ENCODE measurements around the gene CCND1.

The CCND1 gene

DNA sequence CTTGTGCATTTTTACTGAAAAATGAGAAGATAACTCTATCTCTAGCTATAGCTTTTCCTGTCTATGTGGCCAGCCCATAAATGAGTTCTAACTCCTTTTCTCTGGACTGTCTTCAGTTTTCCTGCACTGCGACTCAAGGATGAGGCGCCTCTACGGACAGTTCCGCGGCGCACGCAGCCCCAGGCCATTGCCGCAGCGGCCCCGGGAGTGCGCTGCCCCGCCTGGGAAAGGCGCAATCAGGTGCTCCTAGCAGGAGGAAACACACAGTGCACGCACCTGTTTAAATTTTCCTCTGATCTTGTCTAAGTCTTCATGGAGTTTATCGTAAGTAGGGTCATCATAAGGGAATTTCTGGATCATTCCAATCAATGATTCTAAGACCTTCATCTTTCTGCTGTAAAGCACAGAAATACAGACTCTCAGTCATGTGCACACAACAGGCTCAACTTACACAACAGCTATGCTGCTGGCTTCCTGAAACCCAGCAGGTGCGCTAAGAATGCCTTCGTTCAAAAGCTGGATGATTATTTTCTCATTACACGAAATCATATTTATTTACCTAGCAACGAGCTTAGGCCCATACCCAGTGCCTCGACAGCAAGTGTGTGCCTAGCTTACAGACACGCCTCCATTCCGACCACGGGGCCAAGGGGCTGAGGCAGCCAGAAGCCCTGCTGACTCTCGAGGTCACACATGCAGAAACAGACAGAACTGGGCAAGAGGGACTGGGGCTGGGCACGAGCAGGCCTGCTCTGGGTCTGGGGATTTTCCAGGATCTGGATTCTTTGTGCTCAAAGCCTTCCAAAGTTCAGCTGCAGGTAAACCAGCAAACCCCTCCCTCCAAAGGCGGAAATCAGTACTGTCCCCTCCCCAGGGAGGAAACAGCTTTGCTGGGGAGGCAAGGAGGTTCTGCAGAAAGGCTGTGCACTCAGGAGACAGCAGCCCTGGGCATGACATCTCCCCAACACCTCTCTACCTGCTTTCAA lies 27.0 kb downstream of the CCND1 start:
- no peak for DNase-seq
- no peaks in the 10 kb centered on the region for H3K27me3 ChIP-seq
- TF ChIP-seq, protein P1, sequence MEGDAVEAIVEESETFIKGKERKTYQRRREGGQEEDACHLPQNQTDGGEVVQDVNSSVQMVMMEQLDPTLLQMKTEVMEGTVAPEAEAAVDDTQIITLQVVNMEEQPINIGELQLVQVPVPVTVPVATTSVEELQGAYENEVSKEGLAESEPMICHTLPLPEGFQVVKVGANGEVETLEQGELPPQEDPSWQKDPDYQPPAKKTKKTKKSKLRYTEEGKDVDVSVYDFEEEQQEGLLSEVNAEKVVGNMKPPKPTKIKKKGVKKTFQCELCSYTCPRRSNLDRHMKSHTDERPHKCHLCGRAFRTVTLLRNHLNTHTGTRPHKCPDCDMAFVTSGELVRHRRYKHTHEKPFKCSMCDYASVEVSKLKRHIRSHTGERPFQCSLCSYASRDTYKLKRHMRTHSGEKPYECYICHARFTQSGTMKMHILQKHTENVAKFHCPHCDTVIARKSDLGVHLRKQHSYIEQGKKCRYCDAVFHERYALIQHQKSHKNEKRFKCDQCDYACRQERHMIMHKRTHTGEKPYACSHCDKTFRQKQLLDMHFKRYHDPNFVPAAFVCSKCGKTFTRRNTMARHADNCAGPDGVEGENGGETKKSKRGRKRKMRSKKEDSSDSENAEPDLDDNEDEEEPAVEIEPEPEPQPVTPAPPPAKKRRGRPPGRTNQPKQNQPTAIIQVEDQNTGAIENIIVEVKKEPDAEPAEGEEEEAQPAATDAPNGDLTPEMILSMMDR (IDR thresholded peaks at IDR 0.05; ENCODE audit: low read depth, low read length) = no peak
- peaks cover 41% of the 10 kb centered on the region for H3K36me3 ChIP-seq
- no peak overlapping the region for H3K4me3 ChIP-seq (ENCODE audit: low read depth, low read length)
- peaks cover 5% of the 10 kb centered on the region for H3K4me1 ChIP-seq
- no peaks in the 10 kb centered on the region for H3K9me3 ChIP-seq

GRCh38 chr11:69669486-69669885 lies 28.5 kb downstream of the CCND1 start:
- peaks cover 41% of the 10 kb centered on the region for H3K36me3 ChIP-seq
- no peak overlapping the region for H3K4me3 ChIP-seq (ENCODE audit: low read depth, low read length)
- no peaks in the 10 kb centered on the region for H3K9me3 ChIP-seq
- H3K4me1 ChIP-seq = peaks cover 5% of the 10 kb centered on the region
- H3K27me3 ChIP-seq = no peaks in the 10 kb centered on the region
- TF ChIP-seq, protein P1 (IDR thresholded peaks at IDR 0.05; ENCODE audit: low read depth, low read length) = no peak
- DNase-seq = no peak

DNA sequence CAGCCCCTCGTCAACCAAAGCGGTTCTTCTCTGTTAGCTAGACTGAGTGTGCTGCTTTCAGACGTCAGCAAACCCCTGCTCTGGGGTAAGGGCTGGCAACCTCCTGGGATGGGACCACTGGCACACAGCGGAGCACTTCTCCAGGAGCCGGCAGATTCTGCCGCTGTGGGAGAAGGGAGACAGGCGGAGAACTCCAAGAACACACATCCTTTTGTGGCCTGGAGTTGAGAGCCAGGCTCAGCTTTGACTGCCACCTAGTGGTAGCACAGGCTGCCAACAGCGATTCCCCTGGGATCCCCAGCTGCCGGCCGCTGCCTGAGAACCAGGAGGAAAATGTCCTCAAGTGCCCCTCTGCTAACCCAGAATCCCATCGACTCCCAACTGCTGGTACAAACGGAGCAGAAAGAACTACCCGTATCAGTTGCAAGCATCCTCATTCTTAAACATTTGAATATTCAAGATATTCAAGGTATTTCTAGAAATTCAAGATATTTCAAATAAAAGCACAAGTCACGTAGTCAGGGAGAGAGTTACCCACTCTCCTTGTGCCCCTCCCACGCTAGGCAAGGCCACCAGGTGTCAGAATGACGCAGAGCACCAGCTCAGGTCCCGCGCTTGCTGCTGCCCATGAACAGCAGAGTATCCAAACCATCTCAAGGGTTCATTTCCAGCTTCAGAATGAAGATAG lies 29.3 kb downstream of the CCND1 start:
- DNase-seq = peak; percentile 90
- Histone ChIP-seq H3K4me3 (ENCODE audit: low read depth, low read length) (no peak overlapping the region), H3K4me1 (peaks cover 5% of the 10 kb centered on the region), H3K9me3 (no peaks in the 10 kb centered on the region), H3K36me3 (peaks cover 38% of the 10 kb centered on the region), H3K27me3 (no peaks in the 10 kb centered on the region)
- TF ChIP-seq, protein P1 (IDR thresholded peaks at IDR 0.05; ENCODE audit: low read depth, low read length) = peak; percentile 99

DNA sequence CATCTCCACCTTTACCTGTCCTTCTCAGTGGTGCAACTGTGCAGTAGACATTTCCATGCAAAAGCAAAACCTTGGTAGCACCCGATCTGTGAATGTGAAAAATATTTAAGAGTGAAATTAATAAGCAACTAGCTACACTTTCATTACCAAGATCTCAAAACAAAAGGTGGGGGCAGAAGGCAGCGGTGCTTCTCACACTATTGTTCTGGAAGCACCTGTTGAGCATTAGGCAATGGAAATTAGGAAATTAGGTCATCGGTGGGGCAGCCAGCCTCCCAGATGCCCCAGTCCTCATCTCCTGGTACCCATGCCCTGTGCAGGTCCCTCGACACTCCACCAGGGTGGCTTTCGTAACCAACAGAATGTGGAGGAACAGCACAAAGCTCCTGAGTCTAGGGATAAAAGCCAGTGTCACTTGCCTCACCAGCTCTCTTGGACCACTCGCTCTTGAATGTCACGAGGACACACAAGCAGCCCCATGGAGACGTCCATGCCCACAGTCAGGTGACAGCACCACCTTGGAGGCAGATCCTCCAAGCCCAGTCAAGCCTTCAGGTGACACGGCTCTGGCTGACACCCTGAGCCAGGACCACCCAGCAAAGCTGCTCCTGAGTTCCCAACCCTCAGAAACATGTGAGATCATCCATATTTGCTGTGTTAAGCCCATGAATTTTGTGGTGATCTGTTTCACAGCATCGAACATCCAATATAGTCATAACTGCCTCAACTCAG lies 30.9 kb downstream of the CCND1 start:
- Histone ChIP-seq H3K4me3 (ENCODE audit: low read depth, low read length) (no peak overlapping the region), H3K27me3 (no peaks in the 10 kb centered on the region), H3K4me1 (peaks cover 5% of the 10 kb centered on the region), H3K36me3 (peaks cover 29% of the 10 kb centered on the region), H3K9me3 (no peaks in the 10 kb centered on the region)
- TF ChIP-seq, protein P1 (IDR thresholded peaks at IDR 0.05; ENCODE audit: low read depth, low read length) = no peak
- DNase-seq = no peak

- no peaks in the 10 kb centered on the region for H3K9me3 ChIP-seq
- TF ChIP-seq, protein P1 (IDR thresholded peaks at IDR 0.05; ENCODE audit: low read depth, low read length) = no peak
- H3K27me3 ChIP-seq = no peaks in the 10 kb centered on the region
- DNase-seq = peak; percentile 62
- peak overlapping the region; percentile 94 for H3K4me3 ChIP-seq (ENCODE audit: low read depth, low read length)
- peaks cover 5% of the 10 kb centered on the region for H3K4me1 ChIP-seq
- H3K36me3 ChIP-seq = peaks cover 16% of the 10 kb centered on the region
Measured at GRCh38 chr11:69674267-69674885, 33.4 kb downstream of the CCND1 start.

Measured in BE2C (cell line).